HG03196 (cell line): ENCODE results near the gene FNBP1L.
"Not testable (repeated sequence)": the region's sequence is repeated elsewhere in the genome, so short reads cannot be mapped to it uniquely, and the experiment has no call there.

Experiments
- ATAC-seq: cut with Tn5 transposase; IDR thresholded peaks from one replicate; pipeline ENCODE4 v1.9.1; 2021; ENCODE audit not compliant: unreplicated experiment

Gene FNBP1L

DNA sequence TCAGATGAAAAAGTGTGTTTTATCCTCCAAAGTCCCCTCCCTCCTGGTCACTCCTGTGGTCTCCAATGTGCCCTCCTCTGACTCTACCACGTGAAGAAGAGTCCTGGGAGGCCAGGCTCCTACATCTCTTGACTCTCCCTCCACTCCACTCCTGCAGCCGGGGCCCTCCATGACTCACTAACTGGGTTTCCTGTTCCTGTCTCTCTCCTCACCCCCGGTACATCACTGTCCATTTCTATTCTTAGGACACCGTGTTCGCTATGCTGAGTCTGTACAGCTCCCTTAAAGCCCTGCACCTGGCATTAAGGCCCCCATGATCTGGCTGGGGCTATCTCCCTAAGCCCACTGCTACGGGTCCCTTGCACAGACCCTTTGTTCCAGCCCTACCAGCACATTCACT is 140.3 kb downstream of the FNBP1L start:
- ATAC-seq: no peak

- no peak for ATAC-seq
Measured at GRCh38 chr1:93588955-93589354, 141.0 kb downstream of the FNBP1L start.

GRCh38 chr1:93591291-93591675 is 143.4 kb downstream of the FNBP1L start:
- not testable (repeated sequence) for ATAC-seq

- ATAC-seq: peak; percentile 73
Measured at GRCh38 chr1:93591676-93592550, 144.0 kb downstream of the FNBP1L start.

DNA sequence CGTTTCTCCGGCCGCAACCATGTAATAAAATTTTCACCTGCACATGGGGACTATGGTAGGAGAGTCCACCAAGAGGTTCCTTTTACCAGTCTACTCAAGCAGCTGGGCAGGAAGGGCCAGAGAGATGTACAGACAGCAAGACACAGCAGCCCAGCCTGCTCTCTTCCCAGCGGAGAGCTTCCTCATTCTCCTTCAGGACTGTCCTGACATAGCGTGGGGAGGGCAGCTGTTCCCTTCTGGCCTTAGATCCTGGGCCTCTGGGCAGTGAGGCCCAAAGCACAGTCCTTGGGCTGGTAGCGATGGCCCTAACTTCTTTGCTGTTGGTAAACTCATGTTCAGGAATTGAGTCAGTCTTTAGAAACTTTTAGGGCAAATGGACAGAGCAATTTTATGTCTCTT is 144.6 kb downstream of the FNBP1L start:
- ATAC-seq: no peak

DNA sequence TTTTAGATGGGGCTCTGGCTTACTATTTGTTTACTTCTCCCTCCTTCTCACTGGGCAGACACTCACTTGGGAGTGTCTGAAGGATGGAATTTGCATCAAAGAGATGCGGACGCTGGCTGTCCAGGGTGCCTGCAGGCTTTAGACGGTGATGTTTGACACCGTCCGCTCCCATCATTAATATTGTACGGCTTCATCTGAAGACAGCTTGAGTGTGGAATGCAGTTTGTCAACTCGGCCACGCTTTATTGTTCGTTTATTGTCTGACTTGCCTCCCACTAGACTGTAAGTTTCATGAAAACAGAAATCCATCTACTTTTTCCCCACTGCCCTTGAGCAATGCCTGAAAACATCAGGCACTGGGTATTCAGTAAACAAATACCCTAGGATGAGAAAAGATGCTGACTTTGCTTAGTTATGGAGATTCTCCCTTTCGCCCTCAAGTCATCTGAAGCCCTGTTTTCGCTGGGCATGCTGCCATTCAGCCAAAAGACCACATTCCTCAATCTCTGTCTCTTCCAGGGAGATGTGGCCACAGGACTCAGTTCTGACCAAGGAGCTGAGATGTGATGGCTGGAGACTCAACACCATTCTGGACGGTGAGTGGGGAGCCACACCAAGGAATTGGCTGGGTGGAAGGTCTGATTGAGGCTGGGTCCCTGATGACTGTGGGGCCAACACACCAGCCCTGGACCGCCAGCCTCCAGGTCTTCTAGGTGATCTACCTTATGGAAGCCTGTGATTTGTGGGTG is 146.1 kb downstream of the FNBP1L start:
- ATAC-seq: no peak

GRCh38 chr1:93594603-93594880 is 146.6 kb downstream of the FNBP1L start:
- no peak for ATAC-seq

DNA sequence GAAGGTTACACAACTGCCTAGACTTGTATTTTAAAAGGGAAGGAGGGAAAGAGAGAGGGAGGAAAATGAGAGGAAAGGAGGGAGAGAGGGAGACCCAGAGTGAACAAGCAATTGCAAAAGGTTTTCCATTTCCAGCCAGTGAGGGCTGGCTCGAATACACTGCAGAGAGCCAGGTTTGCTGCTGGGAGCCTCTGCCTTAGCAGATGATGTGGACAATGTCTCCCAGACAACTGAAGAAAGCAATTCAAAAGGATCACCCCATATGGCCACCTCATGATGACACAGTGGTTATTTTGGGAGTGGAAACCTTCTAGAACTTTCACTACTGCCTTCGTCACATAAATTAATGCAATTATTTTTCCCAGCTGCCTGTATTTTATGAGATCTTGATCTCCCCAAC is 147.3 kb downstream of the FNBP1L start:
- no peak for ATAC-seq

DNA sequence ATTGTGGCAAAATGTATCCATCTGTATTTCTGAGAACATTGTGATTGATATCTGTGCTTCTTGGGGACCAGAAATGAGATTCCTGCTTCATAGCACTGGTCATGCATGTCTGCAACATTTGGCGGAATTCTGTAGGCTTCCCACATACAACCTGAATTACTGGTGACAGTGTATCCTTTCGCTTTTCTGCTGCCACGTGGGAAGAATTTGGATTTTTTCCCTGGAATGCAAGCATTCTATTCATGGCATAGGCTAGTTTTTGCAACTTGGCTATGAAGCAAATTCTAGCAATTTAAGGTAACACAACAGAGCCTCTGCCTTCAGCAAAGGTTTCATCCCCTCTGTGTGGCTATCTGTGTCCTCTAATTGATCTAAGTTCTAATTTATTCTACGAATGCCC is 147.8 kb downstream of the FNBP1L start:
- no peak for ATAC-seq

DNA sequence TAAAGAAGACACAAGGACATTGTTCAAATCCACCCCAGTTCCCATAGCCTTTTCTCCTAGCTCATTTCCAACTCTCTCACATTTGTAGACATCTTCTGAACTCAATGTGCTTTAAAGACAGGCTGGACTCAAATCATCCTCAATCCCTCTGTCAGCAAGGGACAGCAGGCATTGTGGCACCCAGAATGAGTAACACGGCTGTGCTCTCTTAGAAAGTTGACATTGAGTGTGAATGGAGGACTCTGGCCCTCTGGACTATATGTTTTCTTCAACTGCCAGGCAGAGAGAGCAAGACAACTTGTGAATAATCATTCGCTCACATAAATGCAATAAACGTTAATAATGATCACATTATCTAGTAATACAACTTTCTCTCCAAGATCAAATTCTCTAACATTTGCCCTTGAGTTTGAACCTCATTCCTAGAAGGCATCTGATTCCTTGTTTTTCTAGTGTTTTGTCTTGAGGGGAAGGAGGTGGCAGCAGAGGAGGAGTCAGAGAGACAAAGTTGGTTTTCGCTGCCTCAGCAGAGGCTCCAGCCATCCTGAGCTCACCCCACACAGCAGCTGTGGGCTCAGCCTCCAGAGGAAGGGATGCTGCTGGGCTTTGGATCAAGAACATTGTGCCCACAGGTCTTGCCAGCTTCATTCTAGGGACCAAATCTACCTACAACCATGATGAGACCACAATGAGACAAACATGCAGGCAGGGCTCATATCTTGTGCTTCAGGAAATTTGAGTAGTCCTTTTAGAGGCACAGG is 148.6 kb downstream of the FNBP1L start:
- ATAC-seq: no peak

DNA sequence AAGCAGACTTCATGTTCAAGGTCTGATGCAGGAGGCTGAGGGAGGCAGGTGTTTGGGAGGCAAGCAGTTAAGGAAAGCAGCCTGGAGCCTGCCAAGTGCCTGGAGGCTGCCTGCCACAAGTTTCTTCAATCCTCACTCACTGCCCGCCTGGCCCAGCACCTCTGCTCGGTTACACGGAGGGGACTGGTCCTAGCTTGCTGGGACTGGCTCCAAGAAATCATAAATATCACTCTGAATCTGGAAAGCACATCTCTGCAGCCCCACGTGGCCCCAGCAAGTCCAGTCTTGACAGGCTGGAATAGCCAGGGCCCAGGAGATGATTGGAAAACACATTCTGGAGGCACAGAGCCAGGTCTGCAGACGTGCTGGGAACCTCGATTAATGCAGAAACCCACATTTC is 149.8 kb downstream of the FNBP1L start:
- ATAC-seq: no peak

GRCh38 chr1:93598396-93598795 is 150.5 kb downstream of the FNBP1L start:
- no peak for ATAC-seq

DNA sequence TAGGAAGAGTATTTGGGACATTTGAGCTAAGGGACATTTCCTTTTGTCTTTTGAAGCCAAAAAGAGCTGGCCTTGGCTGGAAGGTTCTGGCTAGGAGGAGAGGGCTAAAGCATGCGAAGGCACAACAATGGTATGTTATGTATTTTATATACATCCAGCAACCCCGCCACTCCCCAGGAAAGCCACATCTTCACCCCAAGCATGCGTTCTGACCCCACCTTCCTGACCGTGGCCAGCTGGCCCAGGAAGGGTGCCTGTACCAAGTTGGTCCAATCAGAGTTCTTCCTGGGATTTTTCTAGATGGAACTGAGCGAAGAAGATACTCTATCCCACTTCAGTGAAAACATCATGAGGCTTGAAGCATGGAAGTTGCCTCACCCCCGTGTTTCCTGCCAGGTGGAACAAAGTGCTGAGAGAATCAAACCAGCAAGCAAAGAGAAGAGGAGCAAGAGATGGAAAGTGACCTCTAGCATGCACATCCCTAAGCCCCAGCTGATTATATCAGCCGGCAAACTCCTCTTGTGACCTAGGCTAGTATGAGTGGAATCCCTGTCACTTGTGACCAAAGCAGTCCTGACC is 151.0 kb downstream of the FNBP1L start:
- no peak for ATAC-seq

GRCh38 chr1:93599479-93599878 is 151.6 kb downstream of the FNBP1L start:
- no peak for ATAC-seq

GRCh38 chr1:93600663-93601062 is 152.7 kb downstream of the FNBP1L start:
- ATAC-seq: no peak

GRCh38 chr1:93601686-93602085 is 153.8 kb downstream of the FNBP1L start:
- ATAC-seq: no peak

- no peak for ATAC-seq
Measured at GRCh38 chr1:93602101-93602500, 154.2 kb downstream of the FNBP1L start.

DNA sequence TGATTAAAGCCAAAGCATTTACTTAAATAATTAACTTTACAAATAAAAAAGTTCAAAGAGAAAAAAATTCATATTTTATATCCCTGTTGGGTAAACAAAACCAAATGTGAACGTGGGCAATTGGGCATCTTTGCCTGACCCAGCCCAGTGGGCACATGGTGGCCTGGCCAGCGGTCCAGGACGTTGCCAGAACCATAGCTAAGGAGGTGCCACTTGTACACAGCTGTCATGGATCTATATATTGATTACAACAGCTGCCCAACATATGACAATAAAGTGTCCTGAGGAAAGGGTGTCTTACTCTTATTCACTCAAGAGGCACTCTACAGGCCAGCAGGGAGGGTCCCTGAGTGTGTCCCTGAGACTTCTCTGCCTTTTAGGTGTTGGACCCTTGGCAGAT is 155.2 kb downstream of the FNBP1L start:
- ATAC-seq: no peak

- ATAC-seq: no peak
Measured at GRCh38 chr1:93603601-93604000, 155.7 kb downstream of the FNBP1L start.
